GM19238 (cell line): ENCODE data around the gene CEP57.

ENCODE experiments used
- DNase-seq: peaks from one replicate; pipeline ENCODE4 v3.0.0; 2011; ENCODE audit warnings: low spot score; ENCODE audit not compliant: insufficient read length

CEP57 gene

DNA sequence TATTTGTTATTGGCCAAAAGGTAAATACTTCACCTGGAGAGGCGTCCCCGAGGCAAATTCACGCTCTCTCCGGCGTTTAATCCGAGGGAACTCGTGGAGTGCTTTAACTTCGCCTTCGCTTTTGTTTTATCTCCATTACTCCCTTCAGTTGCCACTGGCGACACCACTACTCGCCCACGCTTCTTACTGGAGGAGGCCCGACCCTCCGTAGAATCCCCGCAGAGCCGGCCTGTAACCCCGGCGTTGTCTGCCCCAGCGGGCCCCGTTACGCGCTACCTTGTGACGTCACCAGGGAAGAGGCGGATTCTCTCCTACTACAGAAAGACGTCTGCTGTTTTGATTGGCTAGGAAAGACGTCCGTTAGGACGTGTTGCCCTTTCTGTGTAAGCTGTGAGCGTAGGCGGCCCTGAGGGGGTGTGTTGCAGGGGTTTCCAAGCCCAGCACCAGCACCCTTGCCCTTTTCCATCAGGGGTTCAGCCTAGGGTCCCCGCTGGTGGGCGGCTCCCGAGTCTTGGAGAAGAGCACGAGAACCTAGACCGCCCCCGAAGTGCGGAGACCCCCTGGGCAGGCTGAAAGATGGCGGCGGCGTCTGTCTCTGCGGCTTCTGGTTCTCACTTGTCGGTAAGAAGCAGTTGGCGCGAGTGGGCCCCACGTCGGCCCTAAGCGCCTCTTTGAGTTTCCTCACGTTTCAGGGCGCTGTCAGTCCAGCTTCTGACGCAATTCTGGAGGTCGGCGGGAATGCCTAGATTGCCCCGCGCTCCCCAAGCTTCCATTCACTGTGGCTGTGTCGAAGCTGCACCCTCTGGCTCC lies at the start of gene CEP57:
Gene CEP57 (plus strand): TSS at position 376 of the 810 bp plus-strand sequence. CDS start 201 bp downstream, at position 577.
- DNase-seq, result peak; percentile 67

DNA sequence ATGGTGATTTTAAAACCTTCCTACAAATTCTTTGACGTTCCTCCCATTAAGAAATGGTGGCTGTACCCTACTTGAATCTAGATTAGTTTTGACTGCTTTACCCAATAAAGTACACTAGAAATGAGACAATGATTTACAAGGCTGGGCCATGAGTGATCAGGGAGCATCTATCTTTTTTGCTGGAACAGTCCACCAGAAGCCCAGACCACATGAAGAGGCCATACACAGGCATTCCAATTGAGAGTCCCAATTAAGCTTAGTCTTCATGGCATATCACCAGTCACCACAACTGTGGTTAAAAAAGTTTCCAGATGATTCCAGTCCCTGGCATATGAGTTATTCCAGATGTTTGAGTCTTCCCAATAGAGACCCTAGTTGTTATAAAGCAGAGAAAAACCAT lies 40.2 kb upstream of the CEP57 start:
- DNase-seq, result no peak

DNA sequence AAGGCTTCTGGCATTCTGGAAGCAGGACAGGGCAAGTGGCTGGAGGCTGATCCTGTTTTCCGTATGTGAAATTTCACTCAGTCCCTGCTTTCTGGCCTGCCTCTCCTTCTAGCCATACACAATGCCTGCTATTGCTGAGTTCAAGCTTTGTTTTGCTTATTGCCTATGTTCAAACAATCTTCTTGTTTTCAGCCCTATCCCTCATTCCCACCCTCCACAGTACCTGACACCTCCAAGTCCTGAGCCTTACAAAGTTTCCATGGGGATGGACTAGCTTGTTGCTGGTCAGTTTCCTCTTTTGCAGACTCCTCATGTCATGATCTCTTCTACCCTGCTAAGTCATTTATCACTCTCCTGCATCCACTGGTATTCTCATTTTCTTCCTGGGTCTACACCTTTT lies 38.8 kb upstream of the CEP57 start:
- no peak for DNase-seq

DNA sequence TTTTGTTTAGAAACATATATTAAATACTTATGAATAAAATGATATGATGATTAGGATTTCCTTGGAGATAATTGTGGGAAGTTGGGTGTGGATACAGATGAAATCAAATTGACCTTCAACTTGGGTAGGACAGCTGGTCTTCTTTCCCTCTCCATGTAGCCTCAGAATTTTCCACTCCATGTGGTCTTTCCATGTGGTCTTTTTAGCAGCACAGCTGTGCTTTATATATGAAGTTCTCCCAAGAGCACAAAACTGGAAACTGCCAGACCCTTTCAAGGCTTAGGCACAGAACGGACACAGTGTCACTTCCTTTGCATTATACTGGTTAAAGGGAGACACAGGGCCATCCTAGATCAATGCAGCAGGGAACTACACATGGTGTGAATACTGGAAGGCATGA lies 29.4 kb upstream of the CEP57 start:
- no peak for DNase-seq

DNA sequence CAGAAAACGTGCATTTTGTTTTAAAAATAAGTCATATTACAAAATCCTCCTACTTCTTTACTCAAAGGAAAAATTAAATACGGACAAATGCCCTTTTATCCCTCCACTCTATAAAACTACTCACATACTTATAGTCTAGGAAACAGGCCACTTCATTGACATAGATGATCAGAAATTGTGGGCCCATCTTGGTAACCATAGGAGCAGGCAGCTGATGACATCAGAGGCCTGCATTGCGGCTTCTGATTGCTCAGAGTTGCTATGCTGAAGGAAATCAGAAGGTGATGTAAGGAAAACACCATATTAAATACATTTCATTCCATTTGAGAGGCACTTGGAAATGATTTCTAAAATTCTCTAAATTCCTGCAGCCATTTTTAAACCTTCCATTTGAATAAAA lies 27.8 kb upstream of the CEP57 start:
- no peak for DNase-seq

DNA sequence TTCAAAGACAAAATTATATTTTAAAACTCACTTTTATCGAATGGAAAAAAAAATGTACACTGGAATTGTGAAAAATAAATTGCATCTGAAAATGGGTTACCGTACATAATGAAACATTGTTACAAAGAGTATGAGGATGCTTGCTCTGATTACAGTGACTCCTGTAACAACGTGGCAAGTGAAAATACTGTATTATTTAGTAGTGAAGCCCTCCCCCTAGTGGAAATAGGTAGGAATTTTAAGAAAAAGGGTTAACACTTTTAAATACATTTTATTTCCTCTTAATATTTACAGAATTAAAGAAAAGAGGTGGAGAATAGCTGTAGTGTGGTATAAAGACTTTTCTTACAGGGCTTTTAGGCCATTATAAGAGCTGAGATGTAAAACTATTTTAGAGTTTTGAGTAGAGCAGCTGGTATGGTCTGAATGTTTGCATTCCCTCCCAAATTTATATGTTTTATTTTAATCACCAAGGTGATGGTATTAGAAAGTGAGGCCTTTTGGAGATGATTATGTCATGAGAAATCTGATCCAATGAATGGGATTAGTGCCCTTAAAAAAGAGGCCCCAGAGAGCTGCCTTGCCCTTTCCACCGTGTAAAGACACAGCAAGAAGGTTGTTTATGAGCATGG lies 25.9 kb upstream of the CEP57 start:
- DNase-seq, result peak; percentile 14

DNA sequence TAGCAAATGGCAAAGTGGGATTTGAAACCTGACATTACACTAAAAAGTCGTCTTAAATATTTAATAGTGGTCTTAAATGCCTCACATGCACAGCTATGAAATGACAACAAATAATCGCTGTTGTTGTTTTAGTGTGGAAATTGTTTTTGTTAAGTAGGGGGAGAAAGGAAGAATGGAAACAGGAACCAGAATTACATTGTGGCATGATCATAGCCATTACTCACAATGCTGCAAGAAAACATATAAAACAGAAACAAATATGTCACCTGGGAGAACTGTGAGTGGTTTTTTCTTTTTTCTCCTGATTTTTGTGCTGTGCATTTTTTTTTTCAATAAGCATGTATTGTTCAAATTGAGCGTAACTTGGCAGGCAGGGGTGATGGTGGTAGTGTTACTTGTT lies 23.6 kb upstream of the CEP57 start:
- DNase-seq, result no peak

DNA sequence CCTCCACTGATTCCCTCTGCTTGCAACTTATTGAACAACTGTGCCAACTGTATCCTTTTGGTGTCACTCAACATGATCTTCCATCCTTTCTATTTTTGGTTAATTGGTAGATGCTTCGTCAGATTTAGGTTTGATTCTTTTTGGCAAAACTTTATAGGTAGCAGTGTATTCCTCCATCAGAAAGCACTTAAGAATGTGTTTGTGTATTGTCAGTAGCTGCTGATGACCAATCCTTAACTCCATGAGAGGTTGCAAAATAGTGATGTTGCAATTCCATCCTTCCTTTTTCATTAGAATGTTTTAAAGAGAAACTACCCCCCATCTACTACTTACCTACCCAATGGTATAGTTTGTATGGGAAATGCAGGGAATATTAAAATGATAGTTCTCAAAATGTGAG lies 22.8 kb upstream of the CEP57 start:
- no peak for DNase-seq

DNA sequence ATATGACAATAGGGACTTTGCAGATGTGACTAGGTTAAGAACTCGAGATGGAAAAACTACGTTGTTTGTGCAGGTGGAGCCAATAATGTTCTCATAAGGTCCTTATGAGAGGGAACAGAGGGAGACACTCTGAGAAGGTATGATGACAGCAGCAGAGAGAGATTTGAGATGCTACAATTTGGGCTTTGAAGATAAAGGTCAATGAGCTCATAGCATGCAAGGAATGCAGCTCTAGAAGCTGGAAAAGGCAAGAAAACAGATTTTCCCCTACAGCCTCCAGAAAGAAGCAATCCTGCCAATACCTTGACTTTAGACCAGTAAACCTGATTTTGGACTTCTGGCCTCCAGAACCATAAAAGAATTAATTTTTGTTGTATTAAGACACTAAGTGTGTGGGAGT lies 21.8 kb upstream of the CEP57 start:
- DNase-seq, result no peak

DNA sequence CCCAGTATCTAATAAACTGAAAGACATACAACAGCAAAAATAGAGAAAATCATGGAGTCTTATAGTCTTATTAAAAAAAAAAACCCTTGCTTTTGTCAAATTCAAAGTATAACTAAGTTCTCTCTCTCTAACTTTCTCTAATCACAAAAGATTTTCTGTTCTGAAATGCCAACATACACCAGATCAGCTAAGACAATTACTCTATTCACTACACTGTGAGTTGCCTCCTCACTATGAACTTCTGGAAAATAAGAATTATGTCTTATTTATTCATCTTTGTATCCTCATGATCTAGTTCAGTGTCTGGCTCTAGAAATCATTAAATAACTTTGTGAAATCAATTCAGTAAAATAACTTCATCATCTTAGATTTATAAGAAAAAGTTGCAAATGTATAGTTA lies 13.4 kb upstream of the CEP57 start:
- no peak for DNase-seq

DNA sequence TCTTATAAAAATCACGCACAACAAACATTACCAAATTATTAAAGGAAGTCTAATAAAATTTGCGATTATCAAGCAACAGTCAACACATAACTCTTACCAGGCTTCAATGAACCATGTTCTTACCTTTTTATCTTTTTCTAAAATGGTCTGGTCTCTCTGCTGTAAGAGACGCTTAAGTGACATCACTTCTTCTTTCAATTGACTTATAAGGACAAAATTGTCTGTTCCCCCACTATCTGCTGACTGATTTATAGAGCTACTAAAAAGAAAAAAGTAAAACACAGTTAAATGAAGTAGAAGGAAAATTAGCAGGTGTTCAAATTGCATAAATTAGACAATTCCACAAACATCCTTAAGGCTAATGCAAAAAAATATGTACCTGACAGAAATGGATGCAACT lies 11.6 kb upstream of the CEP57 start:
- DNase-seq, result no peak

DNA sequence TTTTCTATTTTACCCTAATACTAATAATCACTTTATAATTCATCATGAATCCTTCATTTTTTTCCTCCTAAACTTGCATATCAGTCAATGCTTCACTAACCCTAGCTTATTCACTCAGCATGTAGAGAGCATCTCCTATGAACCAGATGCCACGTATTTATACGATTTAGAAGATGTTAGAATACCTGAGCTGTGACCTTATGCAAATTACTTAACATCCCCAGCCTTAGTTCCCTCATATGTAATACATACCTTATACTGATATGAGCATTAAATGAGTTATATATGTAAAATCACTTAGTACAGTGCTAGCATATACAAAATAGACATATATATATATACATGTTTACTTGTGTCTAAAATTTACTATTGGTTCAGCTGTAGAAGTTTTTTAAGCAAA lies 9.8 kb upstream of the CEP57 start:
- DNase-seq, result no peak

DNA sequence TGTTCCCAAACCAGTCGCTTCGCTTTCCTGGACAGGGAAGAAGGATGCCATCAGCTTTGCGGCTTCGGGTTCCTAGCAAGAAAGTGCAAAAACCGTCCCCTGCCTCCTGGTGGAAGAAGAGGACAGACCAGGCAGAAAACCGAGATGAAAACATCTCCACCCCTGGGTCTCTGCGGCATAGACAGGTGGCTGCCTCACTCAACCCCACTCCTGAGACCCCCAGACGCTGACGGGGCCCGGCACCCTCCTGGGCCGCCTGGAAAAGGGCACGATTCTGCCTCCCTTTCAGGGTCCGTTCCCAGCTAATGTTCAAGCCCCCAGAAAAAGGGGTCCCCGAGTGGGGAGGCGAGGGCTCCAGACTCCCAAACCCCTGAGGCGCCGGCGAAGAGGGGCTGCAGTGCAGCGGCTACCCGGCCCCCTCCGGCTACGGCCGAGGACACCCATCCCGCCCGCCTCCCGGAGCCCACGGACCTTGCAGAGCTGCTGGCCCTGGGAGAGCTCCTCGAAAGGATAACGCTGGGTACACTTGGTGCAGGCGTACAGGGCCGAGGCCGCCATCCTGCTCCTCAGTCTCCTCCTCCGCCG lies 1.3 kb upstream of the CEP57 start:
- DNase-seq, result no peak

DNA sequence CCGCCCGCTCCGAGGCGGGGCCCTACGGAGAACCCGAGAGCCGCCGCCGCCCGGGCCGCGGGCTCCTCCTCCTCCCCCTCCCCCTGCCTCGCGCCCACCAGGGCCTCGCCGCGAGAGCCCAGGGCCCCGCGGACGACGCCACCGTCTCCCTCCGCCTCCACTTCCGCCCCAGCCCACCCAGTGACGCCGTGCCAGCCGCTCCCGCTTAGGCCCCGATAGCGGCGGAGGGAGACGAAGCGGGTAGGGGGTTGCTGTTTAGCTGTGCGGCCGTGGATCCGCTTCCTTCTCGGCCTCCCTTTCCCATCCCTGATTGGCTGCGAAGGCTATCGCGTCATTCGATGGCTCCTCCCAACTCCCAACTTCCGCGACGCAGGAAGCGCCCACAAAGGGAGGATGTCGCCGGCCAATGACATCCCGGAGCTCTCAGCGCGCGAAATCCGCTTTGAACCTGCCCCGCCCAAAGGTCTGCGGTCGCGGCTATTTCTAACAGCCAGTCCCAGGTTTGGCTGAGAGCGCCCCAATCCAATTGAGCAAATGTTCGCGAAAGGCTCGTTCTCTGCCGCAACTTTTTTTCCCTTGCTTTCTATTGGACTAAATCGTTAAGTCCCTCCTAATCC lies 684 bp upstream of the CEP57 start, which contains the start of gene FAM76B:
Gene FAM76B (minus strand): TSS at position 277 of the 617 bp plus-strand sequence. CDS start 304 bp downstream, outside the sequence.
- peak; percentile 73 for DNase-seq

DNA sequence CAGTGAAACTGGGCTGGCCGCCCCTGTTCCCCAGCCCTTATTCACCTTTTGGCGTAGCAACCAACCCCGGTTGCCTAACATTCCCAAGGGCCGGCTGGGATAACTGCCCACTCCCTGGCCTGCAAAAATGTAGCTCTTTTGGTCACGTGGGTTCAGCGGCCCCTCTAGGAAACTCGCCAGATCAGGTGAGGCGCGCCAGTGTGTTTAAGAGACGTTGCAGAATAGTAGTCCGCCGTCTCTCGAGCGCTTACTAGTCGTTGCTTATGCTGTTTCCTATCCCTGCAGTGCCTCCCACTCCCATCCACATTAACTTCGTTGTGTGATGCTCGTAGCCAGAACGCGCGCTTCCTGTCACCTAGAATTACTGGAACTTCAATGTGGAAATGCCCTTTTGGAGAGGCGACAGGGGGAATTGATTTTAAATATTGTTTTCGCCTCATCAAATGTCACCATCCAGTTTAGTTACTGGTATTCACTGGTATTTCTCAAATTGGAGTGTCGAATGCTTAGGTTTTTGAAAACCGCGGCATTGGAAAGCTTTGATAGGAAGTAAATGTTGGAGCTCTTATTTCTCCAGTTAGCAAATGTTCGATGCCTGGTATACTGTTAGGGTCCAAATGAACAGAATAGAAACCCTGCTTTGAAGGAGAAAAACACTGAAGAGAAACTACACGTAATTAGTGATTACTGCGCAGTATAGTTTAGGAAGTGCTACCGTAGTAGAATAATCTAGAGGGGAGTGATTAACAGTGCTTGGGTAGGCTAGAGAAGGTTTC lies 823 bp downstream of the CEP57 start:
- no peak for DNase-seq

DNA sequence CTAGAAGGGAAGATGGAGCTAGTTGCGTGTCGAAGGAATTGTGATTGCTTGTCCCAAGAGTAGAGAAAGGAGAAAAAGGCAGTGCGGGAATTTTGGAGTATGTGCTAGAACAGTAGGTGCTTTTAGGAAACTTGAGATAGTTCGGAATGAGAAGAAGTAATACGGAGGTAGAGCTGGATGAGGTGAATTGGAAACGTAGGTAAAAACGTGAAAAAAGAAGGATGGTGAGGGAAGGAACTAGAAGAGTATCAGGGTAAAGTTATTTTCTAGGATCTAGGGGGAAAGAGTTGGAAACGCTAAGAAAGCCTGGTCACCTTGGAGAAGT lies 1.4 kb downstream of the CEP57 start:
- no peak for DNase-seq

DNA sequence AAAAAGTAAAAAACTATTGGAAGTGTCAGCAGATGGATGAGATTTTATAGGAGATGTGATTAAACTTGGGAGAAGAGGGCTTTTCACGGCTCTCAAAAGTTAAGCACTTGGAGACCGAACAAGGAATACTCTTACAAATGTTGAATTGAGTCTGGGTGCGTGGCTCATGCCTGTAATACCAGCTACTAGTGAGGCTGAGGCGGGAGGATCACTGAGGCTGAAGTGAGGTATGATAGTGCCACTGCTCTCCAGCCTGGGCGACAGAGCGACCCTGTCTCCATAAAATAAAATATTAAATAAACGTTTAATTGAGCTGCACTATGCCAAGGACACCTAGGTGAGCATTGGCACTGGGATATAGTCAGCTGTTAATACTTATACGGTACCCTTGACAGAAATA lies 1.9 kb downstream of the CEP57 start:
- no peak for DNase-seq

DNA sequence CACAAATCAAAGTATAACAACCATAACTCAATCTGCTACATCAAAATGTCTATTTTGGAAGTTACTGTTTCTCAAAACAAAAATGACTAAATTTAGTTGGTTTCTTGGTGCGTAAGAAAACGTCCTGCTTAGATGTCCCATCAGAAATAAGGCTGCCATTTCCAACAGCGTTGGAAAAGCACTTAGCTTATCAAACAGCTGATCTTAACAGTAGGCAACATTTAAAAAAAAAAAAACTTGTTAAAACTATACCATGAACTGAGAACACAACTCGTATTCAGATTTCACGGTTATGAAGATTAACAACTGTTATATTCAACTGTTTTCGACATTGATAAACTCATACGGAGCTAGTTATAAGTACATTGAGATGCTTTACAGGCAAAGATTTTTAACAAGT lies 2.4 kb downstream of the CEP57 start:
- DNase-seq, result no peak

DNA sequence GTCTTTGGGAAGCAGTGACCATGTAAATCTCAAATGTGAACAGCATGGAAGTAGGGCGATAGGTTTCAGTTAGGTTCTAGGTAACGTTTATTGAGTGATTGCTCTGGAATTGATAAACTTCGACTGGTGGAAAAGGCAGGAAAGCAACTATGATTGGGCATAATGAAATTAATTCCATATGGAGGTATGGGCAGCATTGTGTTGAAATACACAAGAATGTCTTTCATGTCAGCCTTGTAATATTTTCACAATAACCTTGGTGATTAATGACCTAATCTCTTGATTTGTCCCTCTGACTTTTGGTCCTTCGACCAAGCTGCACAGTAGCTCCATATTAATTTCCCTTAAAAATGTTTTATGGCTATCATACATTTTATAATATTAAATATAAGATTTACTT lies 2.8 kb downstream of the CEP57 start:
- no peak for DNase-seq

DNA sequence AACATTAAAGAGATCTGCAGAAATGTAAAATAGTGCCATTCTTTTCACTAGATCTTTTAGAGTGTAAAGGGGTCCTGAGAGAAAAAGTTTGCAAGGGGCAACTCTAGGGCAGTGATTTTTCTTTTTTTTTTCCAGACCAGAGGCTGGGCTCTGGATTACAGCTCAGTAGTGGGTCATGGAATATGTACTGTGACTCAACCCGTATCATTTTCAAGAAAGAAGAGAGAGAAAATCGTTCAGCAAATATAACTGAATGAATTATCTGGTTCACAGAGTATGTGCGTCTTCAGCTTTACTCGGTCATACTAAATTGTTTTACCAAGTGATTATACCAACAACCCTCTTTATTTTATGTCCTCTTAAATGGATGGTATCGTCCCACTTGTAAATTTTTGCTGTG lies 3.8 kb downstream of the CEP57 start:
- no peak for DNase-seq

DNA sequence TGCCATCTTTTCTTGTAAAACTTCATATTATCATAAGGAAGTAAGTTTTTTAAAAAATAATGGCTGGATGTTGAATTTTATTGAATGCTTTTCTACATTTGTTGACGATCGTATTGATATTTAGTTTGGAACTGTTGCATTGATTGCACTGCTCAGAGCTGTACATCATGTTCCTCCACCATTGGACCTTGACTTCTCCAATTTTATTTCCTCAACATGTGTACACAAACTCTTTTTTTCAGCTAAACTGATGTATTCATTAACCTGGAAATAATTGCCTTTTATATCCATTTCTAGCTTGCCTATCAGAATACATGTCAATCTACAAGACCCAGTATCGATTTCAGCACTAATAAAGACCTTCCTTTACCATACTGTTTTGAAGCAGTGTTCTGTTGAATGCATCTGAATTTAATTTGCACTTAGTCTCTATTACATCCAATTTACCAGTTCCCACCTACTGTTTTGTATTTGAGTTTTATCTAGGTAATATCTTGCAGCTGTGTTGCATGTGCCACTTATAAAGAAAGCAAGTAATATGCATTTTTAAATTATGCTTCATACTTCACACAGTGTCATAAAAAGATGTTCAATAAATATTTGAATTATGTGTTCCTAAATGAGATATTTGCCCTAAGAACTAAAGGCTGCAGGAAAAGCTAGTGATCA lies 5.5 kb downstream of the CEP57 start:
- no peak for DNase-seq
